Endothelial cell of hepatic sinusoid (primary cell): Measurements from ENCODE around the gene RBM20.
"Not testable (repeated sequence)": the region's sequence is repeated elsewhere in the genome, so short reads cannot be mapped to it uniquely, and the experiment has no call there.

Experiments
- in situ Hi-C: cut with HindIII; loops from 2 replicates; pipeline ENCODE4 v1.10.0; 2017; ENCODE audit warnings: low sequenced_read_pairs

The RBM20 gene

GRCh38 chr10:110625356-110625894 is 18.7 kb upstream of the RBM20 start:
- in situ Hi-C loops, result no loop called here

- in situ Hi-C loops, result no loop called here
Measured at GRCh38 chr10:110625951-110626855, 17.9 kb upstream of the RBM20 start.

GRCh38 chr10:110628161-110628560 is 16.0 kb upstream of the RBM20 start:
- in situ Hi-C loops, result no loop called here

GRCh38 chr10:110629680-110630191 is 14.4 kb upstream of the RBM20 start:
- in situ Hi-C loops, result no loop called here

- in situ Hi-C loops, result no loop called here
Measured at GRCh38 chr10:110631934-110632333, 12.2 kb upstream of the RBM20 start.

- in situ Hi-C loops, result no loop called here
Measured at GRCh38 chr10:110632591-110633215, 11.4 kb upstream of the RBM20 start.

GRCh38 chr10:110634527-110635209 is 9.5 kb upstream of the RBM20 start:
- in situ Hi-C loops, result no loop called here

- in situ Hi-C loops, result no loop called here
Measured at GRCh38 chr10:110636572-110636931, 7.6 kb upstream of the RBM20 start.

GRCh38 chr10:110636932-110637557 is 7.1 kb upstream of the RBM20 start:
- in situ Hi-C loops, result no loop called here

- in situ Hi-C loops, result no loop called here
Measured at GRCh38 chr10:110637558-110638053, 6.5 kb upstream of the RBM20 start.

GRCh38 chr10:110638319-110638718 is 5.8 kb upstream of the RBM20 start:
- in situ Hi-C loops, result no loop called here

- in situ Hi-C loops, result not testable (repeated sequence)
Measured at GRCh38 chr10:110639046-110639445, 5.1 kb upstream of the RBM20 start.

GRCh38 chr10:110639858-110640257 is 4.3 kb upstream of the RBM20 start:
- in situ Hi-C loops, result not testable (repeated sequence)

- in situ Hi-C loops, result no loop called here
Measured at GRCh38 chr10:110641256-110641655, 2.9 kb upstream of the RBM20 start.

GRCh38 chr10:110642204-110643034 is 1.7 kb upstream of the RBM20 start:
- in situ Hi-C loops, result no loop called here

GRCh38 chr10:110643035-110643652 is 992 bp upstream of the RBM20 start:
- in situ Hi-C loops, result no loop called here

- in situ Hi-C loops, result loop anchor here (5.0 kb wide), 1 partner anchor 67 kb away; no protein-coding TSS in a partner anchor
Measured at GRCh38 chr10:110644598-110645462, 694 bp downstream of the RBM20 start.
